ENCODE measurements around the gene ASTN1.

Gene ASTN1

DNA sequence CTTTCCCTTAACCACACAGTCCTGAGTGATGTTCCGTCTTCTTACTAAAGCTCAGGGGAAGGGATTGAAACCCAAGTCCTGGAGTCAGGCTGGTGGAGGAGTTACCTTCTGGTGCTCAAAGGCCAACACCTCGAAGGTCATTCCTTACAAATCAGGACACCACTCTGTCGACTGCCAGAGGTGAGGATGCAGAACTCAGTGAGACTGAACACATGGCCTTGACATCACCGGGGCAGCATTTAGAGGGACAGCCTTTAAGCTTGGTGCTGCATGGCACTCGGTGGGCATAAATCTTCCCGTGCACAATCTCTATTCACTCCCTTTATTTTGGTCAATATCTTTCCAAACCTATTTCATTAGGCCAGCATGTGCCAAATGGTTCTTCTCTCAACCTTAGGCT is 130.9 kb downstream of the ASTN1 start:
- no peak for DNase-seq (ENCODE audit: low spot score)

DNA sequence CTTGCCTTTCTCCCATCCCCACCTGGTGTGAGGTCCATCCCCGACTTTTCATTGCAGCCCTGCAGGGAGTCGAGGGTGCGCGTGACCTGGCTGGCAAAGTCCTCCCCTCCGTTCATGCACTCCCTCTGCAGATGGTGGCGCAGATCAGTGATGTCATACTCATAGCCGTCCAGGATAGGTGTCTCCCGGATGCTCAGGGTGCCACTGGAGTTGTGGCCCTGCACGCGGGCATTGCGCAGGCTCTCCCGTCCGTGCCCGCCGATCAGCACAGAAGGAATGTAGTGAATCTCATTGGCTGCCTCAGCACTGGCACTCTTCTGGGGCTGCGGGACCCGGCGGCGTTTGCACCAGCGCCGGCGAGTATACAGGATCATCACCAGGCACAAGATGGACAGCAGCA is 132.1 kb downstream of the ASTN1 start:
- no peak for DNase-seq (ENCODE audit: low spot score)

GRCh38 chr1:177024623-177025022 is 139.9 kb downstream of the ASTN1 start:
- DNase-seq (ENCODE audit: low spot score), result no peak

DNA sequence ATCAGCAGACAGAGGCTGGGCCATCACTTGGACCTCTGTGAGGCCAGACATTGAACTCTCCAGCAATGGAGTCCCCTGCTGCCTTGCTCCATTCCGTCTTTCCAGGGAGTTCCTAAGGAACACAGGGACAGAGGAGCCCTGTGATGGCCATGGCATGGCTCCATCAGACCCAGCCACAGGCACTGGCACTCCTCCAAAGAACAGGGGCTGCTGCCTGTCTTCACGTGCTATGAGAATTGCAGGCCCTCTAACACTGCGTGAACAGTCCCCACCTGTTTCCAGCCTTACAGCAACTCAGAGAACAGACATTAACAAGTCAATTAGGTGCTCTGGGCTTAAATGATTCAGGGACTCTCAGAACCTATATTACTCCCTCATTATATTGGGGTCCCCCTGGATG is 140.8 kb downstream of the ASTN1 start:
- DNase-seq (ENCODE audit: low spot score), result no peak

DNA sequence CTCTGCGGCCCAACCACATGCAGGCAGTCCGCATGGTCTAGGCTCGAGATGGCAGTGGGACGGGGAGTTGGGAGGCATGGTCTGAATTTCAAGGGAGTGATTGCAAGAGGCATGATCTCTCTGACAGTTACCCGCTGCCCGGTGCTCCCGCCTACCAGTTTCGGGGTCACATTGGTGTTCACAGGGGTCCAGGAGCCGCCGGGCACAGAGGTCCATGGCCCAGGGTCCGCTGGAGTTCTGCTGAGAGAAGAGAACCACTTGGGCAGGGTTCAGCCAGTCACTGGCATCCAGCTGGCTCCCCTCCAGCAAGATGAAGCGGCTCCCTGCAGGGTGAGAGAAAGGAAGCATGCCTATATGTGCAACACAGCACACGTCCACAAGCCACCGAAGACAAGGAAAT is 141.3 kb downstream of the ASTN1 start:
- no peak for DNase-seq (ENCODE audit: low spot score)

DNA sequence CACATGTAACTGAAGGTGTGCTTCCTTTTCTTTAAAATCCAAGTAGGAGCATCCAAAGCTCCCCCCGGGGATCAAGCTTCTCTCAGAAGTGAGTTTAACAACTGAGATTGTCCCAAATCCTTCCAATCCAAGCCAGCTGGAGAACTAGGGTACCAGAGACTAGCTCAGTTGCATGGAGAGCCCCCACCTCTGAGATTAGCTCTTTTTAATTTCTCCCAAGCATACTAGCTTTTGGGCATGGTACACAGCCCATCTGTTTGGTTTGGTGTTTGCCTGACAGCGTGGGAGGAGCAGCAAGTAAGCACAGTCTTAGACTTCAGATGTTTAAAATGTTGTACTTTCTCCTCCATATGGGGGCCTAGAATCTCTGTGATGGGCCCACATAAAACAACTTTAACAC is 142.8 kb downstream of the ASTN1 start:
- DNase-seq (ENCODE audit: low spot score), result no peak

DNA sequence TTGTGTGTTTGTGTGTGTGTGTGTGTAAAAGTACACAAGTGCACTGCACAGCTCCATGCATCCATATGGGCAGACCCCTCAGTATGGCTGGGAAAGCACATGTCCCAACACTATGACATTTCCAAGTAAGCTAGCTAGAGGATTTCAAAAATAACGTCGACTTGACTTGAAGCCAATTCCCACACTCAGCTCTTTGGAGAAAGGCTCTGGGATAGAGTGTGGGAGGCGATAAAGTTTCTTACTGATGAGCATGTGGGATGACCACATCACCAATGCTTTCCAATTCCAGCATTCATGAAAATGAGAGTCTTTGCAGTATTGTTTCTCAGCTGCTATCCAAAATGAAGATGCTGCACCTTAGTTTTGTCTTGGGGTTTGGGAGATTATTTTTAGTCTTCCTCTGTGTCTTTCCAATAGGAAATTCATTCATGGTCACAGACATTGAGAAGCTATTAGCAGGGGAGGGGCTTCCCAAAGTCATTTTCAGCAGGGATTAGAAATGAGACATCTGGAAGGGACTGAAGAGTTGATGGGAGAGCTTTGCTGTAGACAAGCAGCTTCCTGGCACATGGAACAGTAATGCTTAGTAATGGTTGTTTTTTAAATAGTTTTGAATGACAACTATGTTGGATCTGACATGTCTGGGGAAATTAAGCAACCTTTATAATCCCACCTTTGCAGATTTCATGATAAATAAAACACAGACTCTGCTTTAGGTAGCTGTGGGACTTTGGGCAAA is 143.5 kb downstream of the ASTN1 start:
- DNase-seq (ENCODE audit: low spot score), result no peak

DNA sequence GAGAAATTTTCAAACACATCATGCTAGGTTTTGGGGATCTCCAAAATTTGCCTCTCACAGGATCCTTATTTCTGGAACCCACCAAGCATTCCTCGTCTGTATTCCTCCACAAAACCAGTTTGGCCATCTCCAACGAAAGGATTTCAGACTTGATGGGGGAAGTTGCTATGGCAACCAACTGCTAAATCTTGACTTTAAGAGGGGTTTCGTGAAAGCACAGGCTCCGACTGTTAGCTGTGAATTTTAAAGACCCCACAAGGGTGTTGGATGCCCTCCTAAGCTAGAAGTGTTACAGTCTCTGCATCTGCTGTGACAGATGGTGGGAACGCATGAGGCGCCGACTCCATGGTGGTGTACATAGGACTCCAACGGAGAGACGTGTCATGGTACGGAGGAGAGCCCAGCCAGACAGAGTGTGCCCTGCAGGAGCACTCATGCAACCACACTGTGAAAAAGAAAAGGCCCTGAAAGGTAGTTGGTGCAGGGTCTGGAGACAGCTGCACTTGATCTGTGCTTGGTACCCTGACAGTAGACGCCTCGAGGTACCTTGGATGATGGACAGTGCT is 147.1 kb downstream of the ASTN1 start:
- no peak for DNase-seq (ENCODE audit: low spot score)

- no peak for DNase-seq (ENCODE audit: low spot score)
These were observed 150.2 kb downstream of the ASTN1 start for GRCh38 chr1:177014325-177014724.

GRCh38 chr1:177012342-177012925 is 152.1 kb downstream of the ASTN1 start:
- no peak for DNase-seq (ENCODE audit: low spot score)

DNA sequence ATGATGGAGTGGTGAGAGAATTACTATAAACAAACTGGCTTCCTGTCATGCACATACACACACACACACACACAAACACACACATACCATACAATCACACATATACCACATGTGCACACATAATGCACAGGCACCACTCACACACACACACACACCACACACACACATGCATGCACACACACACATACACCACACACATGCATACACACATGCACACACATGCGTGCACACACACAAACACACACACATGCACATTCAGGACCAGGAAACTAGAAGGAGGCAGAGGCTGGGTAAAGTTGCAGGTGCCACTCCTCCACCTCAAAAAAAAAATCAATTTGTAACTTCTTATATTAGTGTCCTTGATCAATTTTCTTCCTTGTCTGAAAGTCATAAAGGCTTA is 153.0 kb downstream of the ASTN1 start:
- no peak for DNase-seq (ENCODE audit: low spot score)

GRCh38 chr1:177010211-177010825 is 154.2 kb downstream of the ASTN1 start:
- DNase-seq (ENCODE audit: low spot score), result no peak

DNA sequence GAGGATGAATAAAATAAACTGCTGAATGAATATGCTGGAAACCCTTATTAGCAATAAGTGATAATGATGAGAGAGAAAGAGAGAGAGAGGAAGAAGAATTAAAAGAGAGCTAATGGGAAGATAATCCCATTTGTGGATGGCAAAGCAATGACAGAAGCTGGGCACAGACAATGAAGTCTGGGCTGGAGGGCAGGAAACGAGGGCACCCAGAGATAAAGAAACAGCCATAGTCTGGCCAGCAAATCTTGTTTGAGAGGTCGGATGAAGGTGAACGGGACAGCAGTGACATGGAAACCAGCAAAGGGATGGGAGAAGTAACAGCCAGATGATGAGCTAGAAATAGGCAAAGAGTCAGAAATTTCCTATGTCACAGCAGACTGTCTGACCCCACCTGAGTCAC is 155.9 kb downstream of the ASTN1 start:
- no peak for DNase-seq (ENCODE audit: low spot score)

DNA sequence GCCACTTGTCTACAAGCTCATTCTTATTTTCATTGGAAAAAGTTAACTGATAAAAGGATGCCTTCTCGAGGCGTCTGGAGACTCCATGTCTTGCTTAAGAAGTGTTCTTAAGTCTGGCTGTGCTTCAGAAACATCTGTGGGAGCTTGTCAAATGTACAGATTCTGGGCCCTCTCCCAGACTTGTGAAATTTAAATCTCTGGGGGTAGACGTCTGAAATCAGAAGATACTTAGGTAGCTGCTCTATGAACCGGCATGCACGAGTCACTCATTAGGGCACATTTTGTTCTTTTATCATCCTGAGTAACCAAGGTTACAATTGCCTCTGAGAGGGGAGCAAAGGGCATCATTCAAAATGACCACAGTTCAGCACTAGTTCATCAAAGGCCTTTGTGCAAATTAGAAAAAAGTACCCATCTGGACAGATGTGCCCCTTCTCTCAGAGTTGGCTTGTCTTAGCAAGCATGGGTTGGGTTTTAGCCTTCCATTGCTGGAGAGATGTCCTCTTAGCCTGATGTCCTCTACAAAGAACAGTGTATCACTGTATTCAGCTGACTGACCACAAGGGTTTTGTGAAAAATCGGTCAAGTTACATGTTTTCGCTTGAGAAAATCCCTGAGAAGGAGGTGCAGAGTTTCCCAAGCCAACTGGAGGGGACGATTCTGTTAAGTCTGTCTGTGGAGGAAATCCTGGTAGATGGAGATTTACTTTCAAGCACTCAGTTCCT is 156.9 kb downstream of the ASTN1 start:
- no peak for DNase-seq (ENCODE audit: low spot score)

DNA sequence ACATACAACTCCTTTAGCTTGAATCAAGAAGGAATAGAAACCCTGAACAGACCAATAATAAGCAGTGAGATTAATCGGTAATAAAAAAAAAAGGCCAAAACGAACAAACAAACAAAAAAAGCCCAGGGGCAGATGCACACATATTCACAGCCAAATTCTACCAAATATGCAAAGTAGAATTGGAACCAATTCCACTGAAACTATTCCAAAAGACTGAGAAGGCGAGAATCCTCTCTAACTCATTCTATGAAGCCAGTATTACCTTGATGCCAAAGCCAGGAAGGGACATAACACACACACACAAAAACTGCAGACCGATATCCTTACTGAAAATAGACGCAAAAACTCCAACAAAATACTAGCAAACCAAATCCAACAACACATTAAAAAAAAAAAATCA is 161.6 kb downstream of the ASTN1 start:
- DNase-seq (ENCODE audit: low spot score), result no peak

DNA sequence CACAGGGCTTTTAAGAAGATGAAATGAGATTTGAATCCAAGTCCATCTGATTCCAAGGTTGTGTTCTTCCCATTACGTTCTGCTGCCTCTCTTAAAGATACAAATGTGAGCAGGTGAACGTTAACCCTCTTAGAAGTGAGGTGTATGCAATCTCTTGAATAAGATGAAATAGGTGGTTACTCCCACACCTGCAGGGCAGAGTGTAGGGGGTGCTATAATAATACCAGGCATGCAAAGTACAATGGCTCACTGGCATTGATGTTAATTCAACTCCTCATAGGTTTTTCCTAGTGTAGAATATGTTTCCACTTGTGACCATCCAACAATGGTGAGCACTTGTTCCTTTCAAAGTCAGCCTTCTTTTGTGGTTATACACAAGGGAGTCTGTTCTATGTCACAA is 163.0 kb downstream of the ASTN1 start:
- DNase-seq (ENCODE audit: low spot score), result no peak

DNA sequence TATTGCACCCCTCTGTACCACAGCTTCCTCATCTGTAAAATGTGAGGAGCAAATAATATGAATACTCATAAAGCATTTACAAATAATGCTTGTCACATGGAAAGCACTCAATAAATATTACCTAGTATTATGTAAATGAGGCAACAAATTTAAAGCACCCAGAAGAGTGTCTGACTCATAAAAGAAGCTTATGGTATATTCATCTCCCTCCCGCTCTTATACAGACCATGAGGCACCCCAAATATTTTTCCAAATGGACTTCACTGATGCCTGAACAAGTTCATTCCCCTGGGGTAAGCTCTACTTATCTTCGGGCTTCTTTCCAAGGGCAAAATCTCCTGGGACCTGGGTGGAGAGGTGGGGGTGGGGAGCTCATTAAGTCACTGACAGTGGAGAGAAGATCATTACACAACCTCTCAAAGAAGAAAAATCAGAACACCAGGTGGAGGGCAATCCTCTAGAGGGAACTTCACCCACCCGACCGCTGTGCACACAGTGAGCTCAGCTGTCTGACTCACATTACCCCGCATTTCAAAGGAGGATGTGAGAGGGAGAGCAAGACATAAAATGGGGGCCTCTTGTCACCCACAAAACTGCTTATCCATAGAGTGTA is 166.2 kb downstream of the ASTN1 start:
- no peak for DNase-seq (ENCODE audit: low spot score)

GRCh38 chr1:176996456-176997090 is 167.9 kb downstream of the ASTN1 start:
- DNase-seq (ENCODE audit: low spot score), result no peak

DNA sequence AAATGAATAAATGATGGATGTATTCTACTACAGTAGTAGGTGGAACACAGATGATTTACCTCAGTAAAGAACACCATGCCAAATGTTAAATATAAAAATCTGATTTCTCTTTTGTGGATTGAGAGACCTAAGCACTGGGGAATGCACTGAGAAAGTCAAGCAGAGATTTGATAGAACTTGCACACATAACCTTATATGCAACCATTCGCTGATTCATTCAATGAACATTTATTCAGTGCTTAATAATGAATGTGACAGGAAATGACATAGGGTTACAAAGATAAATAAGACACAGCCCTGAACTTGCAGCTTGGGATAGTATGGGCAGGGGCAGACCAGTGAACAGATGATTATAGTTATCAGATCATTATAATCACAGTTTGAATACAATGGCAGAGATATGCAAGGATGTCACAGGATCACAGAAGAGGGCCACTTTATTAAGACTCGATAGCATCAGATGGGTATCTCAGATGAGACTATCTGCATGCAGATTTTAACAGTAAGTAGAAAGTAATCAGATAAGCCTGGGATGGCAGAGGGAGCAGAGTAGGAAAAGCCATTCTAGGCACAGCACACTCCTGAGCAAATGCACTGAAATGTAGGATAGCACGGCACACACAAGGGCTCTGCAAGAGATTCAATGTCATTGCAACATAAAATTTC is 169.4 kb downstream of the ASTN1 start:
- DNase-seq (ENCODE audit: low spot score), result no peak

- DNase-seq (ENCODE audit: low spot score), result no peak
These were observed 170.9 kb downstream of the ASTN1 start for GRCh38 chr1:176993587-176993986.

DNA sequence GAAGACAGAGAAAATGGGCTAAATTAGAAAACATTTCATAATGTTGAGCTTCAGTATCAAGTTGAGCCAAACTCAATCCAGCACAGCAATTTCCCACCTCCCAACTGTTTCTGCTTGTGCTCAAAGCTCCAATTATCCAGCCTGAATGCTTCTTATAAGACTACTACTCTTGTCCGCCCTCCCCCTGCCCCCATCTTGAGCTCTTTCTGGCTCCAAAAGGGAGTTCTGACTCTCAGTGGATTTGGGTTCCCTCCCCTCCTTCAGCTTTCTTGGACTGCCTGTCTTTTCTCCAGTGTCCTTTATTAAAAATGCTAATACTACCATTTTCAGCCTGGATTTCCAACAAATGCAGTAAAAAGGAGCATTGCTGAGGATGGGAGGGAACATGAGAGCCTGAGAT is 174.8 kb downstream of the ASTN1 start:
- no peak for DNase-seq (ENCODE audit: low spot score)

Data from germinal center (tissue), 1 donor.